Measurements from ENCODE around the gene SS18. TPM values are rescaled to one million over a fixed set of nuclear protein-coding genes. Genes with fewer than 3 reads are reported as not detected.

The SS18 gene
- total RNA-seq, 1 donor from 2014 or later, result 66.2 TPM

Other genes with a start within 250 kb of the SS18 start
- gene PSMA8, start 43.3 kb upstream of the SS18 start, total RNA-seq, result 0.80 and 0.93 TPM in 2 replicates
- gene TAF4B, start 135.8 kb upstream of the SS18 start, total RNA-seq, result 17.5 and 17.8 TPM in 2 replicates

Measured in activated CD4-positive, alpha-beta T cell treated with anti-CD3 and anti-CD28 coated beads, Interleukin-2, amount 10 ng/mL, durations not matched to agents 24 days and 14 days (primary cell).